HepG2 (cell line): ENCODE results near the gene NPIPA3. TPM values are rescaled to one million over a fixed set of nuclear protein-coding genes. Genes with fewer than 3 reads are reported as not detected.
A peak's percentile ranks its signal among the peaks of the same experiment; 100 is the strongest.

Experiments used
- ASH2L ChIP-seq: fragments of 300-600, 200-600 bp; sonication (generic); IDR thresholded peaks from 2 replicates; pipeline ENCODE4 v1.7.0; 2017; ENCODE audit warnings: low read depth, mild to moderate bottlenecking, moderate library complexity, mixed read lengths, low read length; ENCODE audit not compliant: insufficient read length
- CENPX ChIP-seq: sonication (generic); formaldehyde crosslinking; IDR thresholded peaks from 2 replicates; pipeline ENCODE4 v1.9.0; 2021; ENCODE audit warnings: mild to moderate bottlenecking, missing genetic modification reagents, moderate library complexity
- CHCHD3 ChIP-seq: sonication (generic); formaldehyde crosslinking; IDR thresholded peaks from 2 replicates; pipeline ENCODE4 v1.8.0; 2022; ENCODE audit warnings: mild to moderate bottlenecking, missing genetic modification reagents, moderate library complexity
- HIC2 ChIP-seq: sonication (generic); formaldehyde crosslinking; IDR thresholded peaks from 2 replicates; pipeline ENCODE4 v1.9.0; 2022; ENCODE audit warnings: low read depth, missing genetic modification reagents
- KDM2A ChIP-seq: sonication (generic); formaldehyde crosslinking; IDR thresholded peaks from 2 replicates; pipeline ENCODE4 v1.4.0; 2020; ENCODE audit warnings: low read depth, missing genetic modification reagents, borderline replicate concordance
- MTA1 ChIP-seq: sonication (generic); formaldehyde crosslinking; IDR thresholded peaks from 2 replicates; pipeline ENCODE4 v1.4.0; 2020; ENCODE audit warnings: missing genetic modification reagents, mild to moderate bottlenecking, borderline replicate concordance
- NFATC3 ChIP-seq: sonication (generic); formaldehyde crosslinking; IDR thresholded peaks from 2 replicates; pipeline ENCODE4 v1.5.1; 2020; ENCODE audit warnings: mild to moderate bottlenecking, missing genetic modification reagents
- NFKB2 ChIP-seq: sonication (generic); formaldehyde crosslinking; IDR thresholded peaks from 2 replicates; pipeline ENCODE4 v1.4.0; 2020; ENCODE audit warnings: missing genetic modification reagents, borderline replicate concordance
- PHF8 ChIP-seq: sonication (generic); formaldehyde crosslinking; IDR thresholded peaks from 2 replicates; pipeline ENCODE4 v1.5.0; 2020; ENCODE audit warnings: missing genetic modification reagents
- RAD51 ChIP-seq: fragments of 450-650 bp; IDR thresholded peaks from 2 replicates; pipeline ENCODE4 v1.6.1; 2016; ENCODE audit warnings: borderline replicate concordance
- STAT6 ChIP-seq: sonication (generic); formaldehyde crosslinking; IDR thresholded peaks from 2 replicates; pipeline ENCODE4 v1.4.0; 2020; ENCODE audit warnings: missing genetic modification reagents, mild to moderate bottlenecking, borderline replicate concordance
- TFAP4 ChIP-seq: sonication (generic); IDR thresholded peaks from 2 replicates; pipeline ENCODE4 v1.6.1; 2016; ENCODE audit warnings: low read depth, borderline replicate concordance
- ZHX2 ChIP-seq, 2 experiments: sonication (generic) in 1 of 2; formaldehyde crosslinking in 1 of 2; IDR thresholded peaks; 2 replicates each; pipeline versions ENCODE4 v1.6.1 to v1.9.0; 2014 to 2022; ENCODE audit warnings: antibody characterized with exemption in 1 of 2, borderline replicate concordance in 1 of 2, inconsistent platforms in 1 of 2, low read depth in 1 of 2, missing genetic modification reagents in 1 of 2
- ZNF121 ChIP-seq: sonication (generic); formaldehyde crosslinking; IDR thresholded peaks from 2 replicates; pipeline ENCODE4 v1.5.0; 2020; ENCODE audit warnings: mild to moderate bottlenecking, missing genetic modification reagents
- ZNF180 ChIP-seq: sonication (generic); formaldehyde crosslinking; IDR thresholded peaks from 2 replicates; pipeline ENCODE4 v1.4.0; 2020; ENCODE audit warnings: low read depth, missing genetic modification reagents, borderline replicate concordance
- ZNF382 ChIP-seq: sonication (generic); formaldehyde crosslinking; IDR thresholded peaks from 2 replicates; pipeline ENCODE4 v1.5.0; 2020; ENCODE audit warnings: missing genetic modification reagents, mild to moderate bottlenecking, borderline replicate concordance
- ZNF556 ChIP-seq: sonication (generic); formaldehyde crosslinking; IDR thresholded peaks from 2 replicates; pipeline ENCODE4 v1.4.0; 2020; ENCODE audit warnings: mild to moderate bottlenecking, missing genetic modification reagents, borderline replicate concordance
- polyA plus RNA-seq, 8 experiments: library from polyadenylated mRNA; depleted of rRNA in 3 of 8; stranded (reverse) in 7 of 8; unstranded in 1 of 8; fragments of >200 nt; fragmentation: Illumina TruSeq in 4 of 8; extraction: Trizol in 4 of 8; gene quantifications; 2 replicates each; pipeline versions ENCODE4 v1.2.1 to v1.2.3, GENCODE V29; 2011 to 2016; ENCODE audit warnings: low read depth in 4 of 8, missing spikeins in 1 of 8, mixed read lengths in 1 of 8; ENCODE audit not compliant: insufficient read depth in 1 of 8
- total RNA-seq, 5 experiments: library from RNA; depleted of rRNA; stranded (reverse); fragments of >200 nt; fragmentation: Illumina TruSeq; extraction: Trizol; gene quantifications; 2 replicates each; pipeline ENCODE4 v1.2.3, GENCODE V29; 2016; ENCODE audit warnings: low read depth in 1 of 5

NPIPA3 gene
- total and polyA plus RNA-seq, 2 of the 13 experiments (the other 11 are each of a cell fraction or from before 2014, with no cell fraction given) = 0.71 to 1.3 TPM

- TF ChIP-seq ZHX2 (IDR thresholded peaks at IDR 0.05; ENCODE audit: low read depth) (no peak), ZHX2 (CRISPR knock-in tag; IDR thresholded peaks at IDR 0.05; ENCODE audit: borderline replicate concordance) (no peak), ZNF382 (CRISPR knock-in tag) (no peak), TFAP4 (no peak), CENPX (CRISPR knock-in tag) (no peak), NFKB2 (CRISPR knock-in tag) (no peak), MTA1 (CRISPR knock-in tag) (no peak), HIC2 (CRISPR knock-in tag) (no peak), KDM2A (CRISPR knock-in tag) (0 out of 2 replicates have a peak, but pooled peaks have one; percentile 25), ZNF121 (CRISPR knock-in tag) (no peak), PHF8 (CRISPR knock-in tag) (no peak), ZNF556 (CRISPR knock-in tag) (no peak), NFATC3 (no peak), ASH2L (no peak), CHCHD3 (CRISPR knock-in tag) (no peak), RAD51 (peak; percentile 13; the same call in 1 of the 2 replicates), ZNF180 (peak; percentile 62; the same call in 1 of the 2 replicates), STAT6 (CRISPR knock-in tag) (no peak)
Observed at GRCh38 chr16:14672403-14672971, 30.7 kb upstream of the NPIPA3 start (continued).
